Left renal cortex interstitium (tissue), 4 donors: Measurements from ENCODE around the gene SLC17A9. TPM values are rescaled to one million over a fixed set of nuclear protein-coding genes. Genes with fewer than 3 reads are reported as not detected.
A peak's percentile ranks its signal among the peaks of the same experiment; 100 is the strongest.
"Not testable (repeated sequence)": the region's sequence is repeated elsewhere in the genome, so short reads cannot be mapped to it uniquely, and the experiment has no call there.

ENCODE experiments used
- DNase-seq, 4 donors: peaks; one replicate each; pipeline ENCODE4 v3.0.0-alpha.2; 2013; ENCODE audit warnings: low read depth in 4 of 4, low spot score in 2 of 4, missing footprints in 1 of 4
- polyA plus RNA-seq, 4 donors: library from polyadenylated mRNA; unstranded; fragments of 120-200 nt; gene quantifications; one replicate each; pipeline ENCODE4 v1.2.1, GENCODE V29; 2013; ENCODE audit not compliant: insufficient read length in 4 of 4

Gene SLC17A9
- polyA plus RNA-seq, 4 donors: 1.4 to 2.7 (median 1.9) TPM

GRCh38 chr20:62920039-62920645 is 32.4 kb upstream of the SLC17A9 start:
- DNase-seq: no peak

GRCh38 chr20:62921119-62921687 is 31.3 kb upstream of the SLC17A9 start:
- no peak for DNase-seq

- no peak for DNase-seq
Observed at GRCh38 chr20:62922451-62922921, 30.0 kb upstream of the SLC17A9 start.

GRCh38 chr20:62923059-62923668 is 29.3 kb upstream of the SLC17A9 start:
- not testable (repeated sequence) for DNase-seq

- no peak for DNase-seq
Observed at GRCh38 chr20:62923669-62924441, 28.7 kb upstream of the SLC17A9 start.

- DNase-seq: no peak
Observed at GRCh38 chr20:62924442-62925075, 27.9 kb upstream of the SLC17A9 start.

- no peak for DNase-seq
Observed at GRCh38 chr20:62925076-62925419, 27.5 kb upstream of the SLC17A9 start.

GRCh38 chr20:62925420-62926228 is 26.9 kb upstream of the SLC17A9 start:
- DNase-seq: no peak

GRCh38 chr20:62926229-62927127 is 26.0 kb upstream of the SLC17A9 start, which contains the start of gene DIDO1:
Gene DIDO1 (minus strand): TSS chr20:62926505.
- peak in 3 of 4 donors; percentile 48 to 79 (median 78) for DNase-seq

GRCh38 chr20:62927128-62927705 is 25.3 kb upstream of the SLC17A9 start:
- DNase-seq: no peak

GRCh38 chr20:62928246-62928939 is 24.1 kb upstream of the SLC17A9 start:
- no peak for DNase-seq

GRCh38 chr20:62929051-62929538 is 23.4 kb upstream of the SLC17A9 start:
- DNase-seq: no peak

GRCh38 chr20:62931464-62931863 is 21.0 kb upstream of the SLC17A9 start:
- DNase-seq: no peak

- DNase-seq: no peak
Observed at GRCh38 chr20:62933966-62934365, 18.5 kb upstream of the SLC17A9 start.

- DNase-seq: no peak
Observed at GRCh38 chr20:62935204-62935967, 17.1 kb upstream of the SLC17A9 start.

- DNase-seq: no peak
Observed at GRCh38 chr20:62935968-62936585, 16.4 kb upstream of the SLC17A9 start.
